WTC11 (cell line): ENCODE measurements around the gene SMARCE1. TPM values are rescaled to one million over a fixed set of nuclear protein-coding genes. Genes with fewer than 3 reads are reported as not detected.

Source experiments
- ATAC-seq: fragments of 200-7000 bp; cut with Tn5 transposase; 2 replicates; pipeline ENCODE4 v1.10.0; 2021; ENCODE audit warnings: mild to moderate bottlenecking, moderate library complexity
- CTCF ChIA-PET: fragments of 300-600 bp; sonication (Branson Sonifier 250); formaldehyde crosslinking; loops from one replicate; lab custom pipeline; 2021; ENCODE audit warnings: antibody characterized with exemption; lab: Charles Lee
- POLR2A ChIA-PET: fragments of 350-600 bp; sonication (Branson Sonifier 250); formaldehyde crosslinking; loops from one replicate; lab custom pipeline; 2021; ENCODE audit warnings: antibody characterized with exemption; lab: Charles Lee
- DNase-seq: peaks from one replicate; pipeline ENCODE4 v3.0.0; 2021; ENCODE audit warnings: low spot score
- H3K27ac Mint-ChIP-seq: 2 replicates; pipeline ENCODE4 v1.8.0; 2021; ENCODE audit warnings: mixed read lengths
- H3K27me3 Mint-ChIP-seq: 2 replicates; pipeline ENCODE4 v1.8.0; 2021; ENCODE audit warnings: low read depth, mild to moderate bottlenecking, moderate library complexity, mixed read lengths
- H3K36me3 Mint-ChIP-seq: 2 replicates; pipeline ENCODE4 v1.8.0; 2021; ENCODE audit warnings: mixed read lengths
- H3K4me1 Mint-ChIP-seq: 2 replicates; pipeline ENCODE4 v1.8.0; 2022; ENCODE audit warnings: mixed read lengths
- H3K4me3 Mint-ChIP-seq: 2 replicates; pipeline ENCODE4 v1.8.0; 2021; ENCODE audit warnings: mild to moderate bottlenecking, moderate library complexity, mixed read lengths
- H3K9me3 Mint-ChIP-seq: 2 replicates; pipeline ENCODE4 v1.8.0; 2021; ENCODE audit warnings: mixed read lengths
- CREB1 ChIP-seq: sonication (generic); formaldehyde crosslinking; IDR thresholded peaks from 2 replicates; pipeline ENCODE4 v1.8.0; 2023; ENCODE audit warnings: mild to moderate bottlenecking, missing genetic modification reagents
- FOXK1 ChIP-seq: sonication (generic); formaldehyde crosslinking; IDR thresholded peaks from 2 replicates; pipeline ENCODE4 v1.8.0; 2022; ENCODE audit warnings: mild to moderate bottlenecking, moderate library complexity, missing genetic modification reagents
- NR2C2 ChIP-seq: sonication (generic); formaldehyde crosslinking; IDR thresholded peaks from 2 replicates; pipeline ENCODE4 v1.8.0; 2022; ENCODE audit warnings: mild to moderate bottlenecking, missing genetic modification reagents
- PRRX2 ChIP-seq: fragments of 250-450 bp; sonication (Bioruptor Pico); IDR thresholded peaks from 2 replicates; pipeline ENCODE4 v1.8.0; 2021; ENCODE audit warnings: mild to moderate bottlenecking
- SMAD4 ChIP-seq: sonication (generic); formaldehyde crosslinking; IDR thresholded peaks from 2 replicates; pipeline ENCODE4 v1.8.0; 2022; ENCODE audit warnings: mild to moderate bottlenecking, missing genetic modification reagents
- TCF7 ChIP-seq: sonication (generic); formaldehyde crosslinking; IDR thresholded peaks from 2 replicates; pipeline ENCODE4 v1.8.0; 2022; ENCODE audit warnings: mild to moderate bottlenecking, low read depth, missing genetic modification reagents, moderate library complexity
- TEAD4 ChIP-seq: sonication (generic); formaldehyde crosslinking; IDR thresholded peaks from 2 replicates; pipeline ENCODE4 v1.8.0; 2022; ENCODE audit warnings: mild to moderate bottlenecking, missing genetic modification reagents
- ZNF232 ChIP-seq: sonication (generic); formaldehyde crosslinking; IDR thresholded peaks from 2 replicates; pipeline ENCODE4 v1.8.0; 2022; ENCODE audit warnings: mild to moderate bottlenecking, missing genetic modification reagents
- ZNF423 ChIP-seq: fragments of 250-450 bp; sonication (Bioruptor Pico); IDR thresholded peaks from 2 replicates; pipeline ENCODE4 v2.1.2; 2022; ENCODE audit warnings: mild to moderate bottlenecking, moderate library complexity
- total RNA-seq: library from RNA; stranded (reverse); gene quantifications from 3 replicates; pipeline ENCODE4 v1.2.3, GENCODE V29; 2021
- TF ChIP-seq, protein P1 (sequence below): sonication (generic); formaldehyde crosslinking; IDR thresholded peaks from 2 replicates; pipeline ENCODE4 v1.8.0; 2022; ENCODE audit warnings: mild to moderate bottlenecking, missing genetic modification reagents
- TF ChIP-seq, protein P2 (sequence below): sonication (generic); formaldehyde crosslinking; IDR thresholded peaks from 2 replicates; pipeline ENCODE4 v1.8.0; 2022; ENCODE audit warnings: mild to moderate bottlenecking, missing genetic modification reagents
- TF ChIP-seq, protein P3 (sequence below): sonication (generic); formaldehyde crosslinking; IDR thresholded peaks from 2 replicates; pipeline ENCODE4 v1.8.1; 2023; ENCODE audit warnings: mild to moderate bottlenecking, missing genetic modification reagents
- TF ChIP-seq, protein P4 (sequence below): sonication (generic); formaldehyde crosslinking; conservative IDR thresholded peaks from 2 replicates; pipeline ENCODE4 v1.8.1; 2022; ENCODE audit warnings: mild to moderate bottlenecking, missing genetic modification reagents
- TF ChIP-seq, protein P5 (sequence below): sonication (generic); formaldehyde crosslinking; IDR thresholded peaks from 2 replicates; pipeline ENCODE4 v1.8.0; 2023; ENCODE audit warnings: missing genetic modification reagents, mild to moderate bottlenecking, borderline replicate concordance
- TF ChIP-seq, protein P6 (sequence below): fragments of 200-600 bp; IDR thresholded peaks from 2 replicates; pipeline ENCODE4 v1.8.0; 2022; ENCODE audit warnings: antibody characterized with exemption
- TF ChIP-seq, protein P7 (sequence below): sonication (generic); formaldehyde crosslinking; IDR thresholded peaks from 2 replicates; pipeline ENCODE4 v1.8.1; 2023; ENCODE audit warnings: mild to moderate bottlenecking, missing genetic modification reagents, moderate library complexity
- TF ChIP-seq, protein P8 (sequence below): fragments of 250-450 bp; sonication (Bioruptor Pico); IDR thresholded peaks from 2 replicates; pipeline ENCODE4 v1.9.0; 2021; ENCODE audit warnings: mild to moderate bottlenecking, borderline replicate concordance

Gene SMARCE1
- total RNA-seq, 1 experiment from 2014 or later, result 109 TPM

DNA sequence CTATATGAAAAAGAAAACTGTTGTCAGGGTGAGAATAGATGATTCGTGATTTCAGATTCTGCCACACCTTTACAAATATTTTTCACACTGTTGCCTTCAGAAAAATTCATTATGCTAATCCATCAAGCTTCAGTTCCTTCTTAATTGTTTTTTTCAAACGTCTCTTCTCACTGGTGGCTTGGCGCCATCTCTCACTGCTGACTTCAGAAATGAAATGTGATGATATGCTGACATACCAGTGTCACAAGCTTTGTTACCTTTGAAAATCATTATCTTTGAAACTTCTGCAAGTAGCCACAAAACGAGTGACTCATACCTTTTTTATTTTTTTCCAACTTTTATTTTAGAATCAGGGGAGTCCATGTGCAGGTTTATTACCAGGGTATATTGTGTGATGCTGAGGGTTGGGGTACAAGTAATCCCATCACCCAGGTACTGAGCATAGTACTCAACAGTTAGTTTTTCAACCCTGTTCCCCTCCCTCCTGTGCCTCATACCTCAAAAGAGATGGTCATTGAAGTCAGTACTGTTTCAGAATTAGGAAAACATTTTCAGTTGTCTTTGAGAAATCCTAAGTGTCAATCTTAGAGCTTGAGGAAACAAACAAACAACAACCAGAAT, 31.4 kb upstream of the SMARCE1 start (continued):
- TF ChIP-seq, protein P1, sequence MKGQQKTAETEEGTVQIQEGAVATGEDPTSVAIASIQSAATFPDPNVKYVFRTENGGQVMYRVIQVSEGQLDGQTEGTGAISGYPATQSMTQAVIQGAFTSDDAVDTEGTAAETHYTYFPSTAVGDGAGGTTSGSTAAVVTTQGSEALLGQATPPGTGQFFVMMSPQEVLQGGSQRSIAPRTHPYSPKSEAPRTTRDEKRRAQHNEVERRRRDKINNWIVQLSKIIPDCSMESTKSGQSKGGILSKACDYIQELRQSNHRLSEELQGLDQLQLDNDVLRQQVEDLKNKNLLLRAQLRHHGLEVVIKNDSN, result no peak
- no peak for TF ChIP-seq FOXK1 (CRISPR knock-in tag)
- no peak for TF ChIP-seq TCF7

DNA sequence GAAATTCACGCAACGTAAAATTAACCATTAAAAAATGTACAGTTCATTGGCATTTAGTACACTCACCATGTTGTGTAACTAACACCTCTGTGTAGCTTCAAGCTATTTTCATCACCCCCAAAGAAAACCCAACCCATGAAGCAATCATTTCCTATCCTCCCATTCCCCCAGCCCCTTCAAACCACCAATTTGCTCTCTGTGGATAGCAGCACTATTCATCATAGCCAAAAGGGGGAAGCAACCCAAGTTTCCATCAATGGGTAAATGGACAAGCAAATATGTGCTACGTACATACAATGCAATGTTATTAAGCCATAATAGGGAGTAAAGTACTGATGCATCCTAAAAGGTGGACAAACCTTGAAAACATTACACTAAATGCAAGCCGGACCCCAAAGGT, 28.3 kb upstream of the SMARCE1 start:
- no peak overlapping the region for H3K4me3 Mint-ChIP-seq
- H3K27me3 Mint-ChIP-seq, result no peaks in the 10 kb centered on the region; the same call in 1 of the 2 replicates
- no peaks in the 10 kb centered on the region for H3K36me3 Mint-ChIP-seq
- ChIA-PET POLR2A (interaction anchor here (0.6 kb wide), 1 partner anchor 278 kb away, joined by 4 read pairs; no protein-coding TSS in a partner anchor), CTCF (no interaction called here)
- H3K27ac Mint-ChIP-seq, result no peak overlapping the region
- peaks cover 6% of the 10 kb centered on the region for H3K4me1 Mint-ChIP-seq
- TF ChIP-seq SMAD4 (CRISPR knock-in tag) (no peak), ZNF423 (CRISPR knock-in tag) (no peak)
- TF ChIP-seq, protein P2, sequence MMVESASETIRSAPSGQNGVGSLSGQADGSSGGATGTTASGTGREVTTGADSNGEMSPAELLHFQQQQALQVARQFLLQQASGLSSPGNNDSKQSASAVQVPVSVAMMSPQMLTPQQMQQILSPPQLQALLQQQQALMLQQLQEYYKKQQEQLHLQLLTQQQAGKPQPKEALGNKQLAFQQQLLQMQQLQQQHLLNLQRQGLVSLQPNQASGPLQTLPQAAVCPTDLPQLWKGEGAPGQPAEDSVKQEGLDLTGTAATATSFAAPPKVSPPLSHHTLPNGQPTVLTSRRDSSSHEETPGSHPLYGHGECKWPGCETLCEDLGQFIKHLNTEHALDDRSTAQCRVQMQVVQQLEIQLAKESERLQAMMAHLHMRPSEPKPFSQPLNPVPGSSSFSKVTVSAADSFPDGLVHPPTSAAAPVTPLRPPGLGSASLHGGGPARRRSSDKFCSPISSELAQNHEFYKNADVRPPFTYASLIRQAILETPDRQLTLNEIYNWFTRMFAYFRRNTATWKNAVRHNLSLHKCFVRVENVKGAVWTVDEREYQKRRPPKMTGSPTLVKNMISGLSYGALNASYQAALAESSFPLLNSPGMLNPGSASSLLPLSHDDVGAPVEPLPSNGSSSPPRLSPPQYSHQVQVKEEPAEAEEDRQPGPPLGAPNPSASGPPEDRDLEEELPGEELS (CRISPR knock-in tag), result no peak
- no peak for ATAC-seq
- H3K9me3 Mint-ChIP-seq, result no peaks in the 10 kb centered on the region
- DNase-seq, result no peak

DNA sequence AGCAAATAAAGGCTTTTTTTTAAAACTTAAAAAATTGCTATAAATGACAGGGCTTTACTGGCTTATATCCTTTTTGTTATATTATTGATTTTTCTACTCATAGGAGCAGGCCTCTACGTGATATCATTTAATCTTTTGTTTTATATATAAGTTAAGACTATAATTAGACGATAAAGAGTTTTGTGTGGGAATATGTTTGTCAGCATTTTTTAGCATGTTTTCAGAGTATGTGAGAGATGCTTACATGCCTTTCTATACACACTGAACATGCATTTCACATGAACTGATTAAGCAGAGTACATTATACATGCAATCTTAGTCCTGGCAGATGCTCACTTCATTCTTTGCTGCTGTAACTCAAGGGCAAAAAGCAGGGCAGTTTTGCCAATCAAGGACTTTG, 25.0 kb upstream of the SMARCE1 start:
- H3K27me3 Mint-ChIP-seq, result no peaks in the 10 kb centered on the region; the same call in 1 of the 2 replicates
- H3K9me3 Mint-ChIP-seq, result no peaks in the 10 kb centered on the region
- no peak overlapping the region for H3K4me3 Mint-ChIP-seq
- DNase-seq (no peak), ATAC-seq (no peak)
- H3K27ac Mint-ChIP-seq, result no peak overlapping the region
- H3K4me1 Mint-ChIP-seq, result peaks cover 9% of the 10 kb centered on the region
- H3K36me3 Mint-ChIP-seq, result no peaks in the 10 kb centered on the region
- ChIA-PET CTCF (no interaction called here), POLR2A (no interaction called here)
- TF ChIP-seq TEAD4 (CRISPR knock-in tag) (no peak), PRRX2 (CRISPR knock-in tag) (no peak), ZNF232 (CRISPR knock-in tag) (no peak), NR2C2 (CRISPR knock-in tag) (no peak), CREB1 (no peak)
- TF ChIP-seq, protein P3, sequence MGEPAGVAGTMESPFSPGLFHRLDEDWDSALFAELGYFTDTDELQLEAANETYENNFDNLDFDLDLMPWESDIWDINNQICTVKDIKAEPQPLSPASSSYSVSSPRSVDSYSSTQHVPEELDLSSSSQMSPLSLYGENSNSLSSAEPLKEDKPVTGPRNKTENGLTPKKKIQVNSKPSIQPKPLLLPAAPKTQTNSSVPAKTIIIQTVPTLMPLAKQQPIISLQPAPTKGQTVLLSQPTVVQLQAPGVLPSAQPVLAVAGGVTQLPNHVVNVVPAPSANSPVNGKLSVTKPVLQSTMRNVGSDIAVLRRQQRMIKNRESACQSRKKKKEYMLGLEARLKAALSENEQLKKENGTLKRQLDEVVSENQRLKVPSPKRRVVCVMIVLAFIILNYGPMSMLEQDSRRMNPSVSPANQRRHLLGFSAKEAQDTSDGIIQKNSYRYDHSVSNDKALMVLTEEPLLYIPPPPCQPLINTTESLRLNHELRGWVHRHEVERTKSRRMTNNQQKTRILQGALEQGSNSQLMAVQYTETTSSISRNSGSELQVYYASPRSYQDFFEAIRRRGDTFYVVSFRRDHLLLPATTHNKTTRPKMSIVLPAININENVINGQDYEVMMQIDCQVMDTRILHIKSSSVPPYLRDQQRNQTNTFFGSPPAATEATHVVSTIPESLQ (CRISPR knock-in tag), result no peak
- TF ChIP-seq, protein P4, sequence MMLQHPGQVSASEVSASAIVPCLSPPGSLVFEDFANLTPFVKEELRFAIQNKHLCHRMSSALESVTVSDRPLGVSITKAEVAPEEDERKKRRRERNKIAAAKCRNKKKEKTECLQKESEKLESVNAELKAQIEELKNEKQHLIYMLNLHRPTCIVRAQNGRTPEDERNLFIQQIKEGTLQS (CRISPR knock-in tag), result no peak
- TF ChIP-seq, protein P5, sequence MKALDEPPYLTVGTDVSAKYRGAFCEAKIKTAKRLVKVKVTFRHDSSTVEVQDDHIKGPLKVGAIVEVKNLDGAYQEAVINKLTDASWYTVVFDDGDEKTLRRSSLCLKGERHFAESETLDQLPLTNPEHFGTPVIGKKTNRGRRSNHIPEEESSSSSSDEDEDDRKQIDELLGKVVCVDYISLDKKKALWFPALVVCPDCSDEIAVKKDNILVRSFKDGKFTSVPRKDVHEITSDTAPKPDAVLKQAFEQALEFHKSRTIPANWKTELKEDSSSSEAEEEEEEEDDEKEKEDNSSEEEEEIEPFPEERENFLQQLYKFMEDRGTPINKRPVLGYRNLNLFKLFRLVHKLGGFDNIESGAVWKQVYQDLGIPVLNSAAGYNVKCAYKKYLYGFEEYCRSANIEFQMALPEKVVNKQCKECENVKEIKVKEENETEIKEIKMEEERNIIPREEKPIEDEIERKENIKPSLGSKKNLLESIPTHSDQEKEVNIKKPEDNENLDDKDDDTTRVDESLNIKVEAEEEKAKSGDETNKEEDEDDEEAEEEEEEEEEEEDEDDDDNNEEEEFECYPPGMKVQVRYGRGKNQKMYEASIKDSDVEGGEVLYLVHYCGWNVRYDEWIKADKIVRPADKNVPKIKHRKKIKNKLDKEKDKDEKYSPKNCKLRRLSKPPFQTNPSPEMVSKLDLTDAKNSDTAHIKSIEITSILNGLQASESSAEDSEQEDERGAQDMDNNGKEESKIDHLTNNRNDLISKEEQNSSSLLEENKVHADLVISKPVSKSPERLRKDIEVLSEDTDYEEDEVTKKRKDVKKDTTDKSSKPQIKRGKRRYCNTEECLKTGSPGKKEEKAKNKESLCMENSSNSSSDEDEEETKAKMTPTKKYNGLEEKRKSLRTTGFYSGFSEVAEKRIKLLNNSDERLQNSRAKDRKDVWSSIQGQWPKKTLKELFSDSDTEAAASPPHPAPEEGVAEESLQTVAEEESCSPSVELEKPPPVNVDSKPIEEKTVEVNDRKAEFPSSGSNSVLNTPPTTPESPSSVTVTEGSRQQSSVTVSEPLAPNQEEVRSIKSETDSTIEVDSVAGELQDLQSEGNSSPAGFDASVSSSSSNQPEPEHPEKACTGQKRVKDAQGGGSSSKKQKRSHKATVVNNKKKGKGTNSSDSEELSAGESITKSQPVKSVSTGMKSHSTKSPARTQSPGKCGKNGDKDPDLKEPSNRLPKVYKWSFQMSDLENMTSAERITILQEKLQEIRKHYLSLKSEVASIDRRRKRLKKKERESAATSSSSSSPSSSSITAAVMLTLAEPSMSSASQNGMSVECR (CRISPR knock-in tag), result no peak
- TF ChIP-seq, protein P6, sequence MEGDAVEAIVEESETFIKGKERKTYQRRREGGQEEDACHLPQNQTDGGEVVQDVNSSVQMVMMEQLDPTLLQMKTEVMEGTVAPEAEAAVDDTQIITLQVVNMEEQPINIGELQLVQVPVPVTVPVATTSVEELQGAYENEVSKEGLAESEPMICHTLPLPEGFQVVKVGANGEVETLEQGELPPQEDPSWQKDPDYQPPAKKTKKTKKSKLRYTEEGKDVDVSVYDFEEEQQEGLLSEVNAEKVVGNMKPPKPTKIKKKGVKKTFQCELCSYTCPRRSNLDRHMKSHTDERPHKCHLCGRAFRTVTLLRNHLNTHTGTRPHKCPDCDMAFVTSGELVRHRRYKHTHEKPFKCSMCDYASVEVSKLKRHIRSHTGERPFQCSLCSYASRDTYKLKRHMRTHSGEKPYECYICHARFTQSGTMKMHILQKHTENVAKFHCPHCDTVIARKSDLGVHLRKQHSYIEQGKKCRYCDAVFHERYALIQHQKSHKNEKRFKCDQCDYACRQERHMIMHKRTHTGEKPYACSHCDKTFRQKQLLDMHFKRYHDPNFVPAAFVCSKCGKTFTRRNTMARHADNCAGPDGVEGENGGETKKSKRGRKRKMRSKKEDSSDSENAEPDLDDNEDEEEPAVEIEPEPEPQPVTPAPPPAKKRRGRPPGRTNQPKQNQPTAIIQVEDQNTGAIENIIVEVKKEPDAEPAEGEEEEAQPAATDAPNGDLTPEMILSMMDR, result no peak
- TF ChIP-seq, protein P7, sequence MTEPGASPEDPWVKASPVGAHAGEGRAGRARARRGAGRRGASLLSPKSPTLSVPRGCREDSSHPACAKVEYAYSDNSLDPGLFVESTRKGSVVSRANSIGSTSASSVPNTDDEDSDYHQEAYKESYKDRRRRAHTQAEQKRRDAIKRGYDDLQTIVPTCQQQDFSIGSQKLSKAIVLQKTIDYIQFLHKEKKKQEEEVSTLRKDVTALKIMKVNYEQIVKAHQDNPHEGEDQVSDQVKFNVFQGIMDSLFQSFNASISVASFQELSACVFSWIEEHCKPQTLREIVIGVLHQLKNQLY, result no peak
- TF ChIP-seq, protein P8, sequence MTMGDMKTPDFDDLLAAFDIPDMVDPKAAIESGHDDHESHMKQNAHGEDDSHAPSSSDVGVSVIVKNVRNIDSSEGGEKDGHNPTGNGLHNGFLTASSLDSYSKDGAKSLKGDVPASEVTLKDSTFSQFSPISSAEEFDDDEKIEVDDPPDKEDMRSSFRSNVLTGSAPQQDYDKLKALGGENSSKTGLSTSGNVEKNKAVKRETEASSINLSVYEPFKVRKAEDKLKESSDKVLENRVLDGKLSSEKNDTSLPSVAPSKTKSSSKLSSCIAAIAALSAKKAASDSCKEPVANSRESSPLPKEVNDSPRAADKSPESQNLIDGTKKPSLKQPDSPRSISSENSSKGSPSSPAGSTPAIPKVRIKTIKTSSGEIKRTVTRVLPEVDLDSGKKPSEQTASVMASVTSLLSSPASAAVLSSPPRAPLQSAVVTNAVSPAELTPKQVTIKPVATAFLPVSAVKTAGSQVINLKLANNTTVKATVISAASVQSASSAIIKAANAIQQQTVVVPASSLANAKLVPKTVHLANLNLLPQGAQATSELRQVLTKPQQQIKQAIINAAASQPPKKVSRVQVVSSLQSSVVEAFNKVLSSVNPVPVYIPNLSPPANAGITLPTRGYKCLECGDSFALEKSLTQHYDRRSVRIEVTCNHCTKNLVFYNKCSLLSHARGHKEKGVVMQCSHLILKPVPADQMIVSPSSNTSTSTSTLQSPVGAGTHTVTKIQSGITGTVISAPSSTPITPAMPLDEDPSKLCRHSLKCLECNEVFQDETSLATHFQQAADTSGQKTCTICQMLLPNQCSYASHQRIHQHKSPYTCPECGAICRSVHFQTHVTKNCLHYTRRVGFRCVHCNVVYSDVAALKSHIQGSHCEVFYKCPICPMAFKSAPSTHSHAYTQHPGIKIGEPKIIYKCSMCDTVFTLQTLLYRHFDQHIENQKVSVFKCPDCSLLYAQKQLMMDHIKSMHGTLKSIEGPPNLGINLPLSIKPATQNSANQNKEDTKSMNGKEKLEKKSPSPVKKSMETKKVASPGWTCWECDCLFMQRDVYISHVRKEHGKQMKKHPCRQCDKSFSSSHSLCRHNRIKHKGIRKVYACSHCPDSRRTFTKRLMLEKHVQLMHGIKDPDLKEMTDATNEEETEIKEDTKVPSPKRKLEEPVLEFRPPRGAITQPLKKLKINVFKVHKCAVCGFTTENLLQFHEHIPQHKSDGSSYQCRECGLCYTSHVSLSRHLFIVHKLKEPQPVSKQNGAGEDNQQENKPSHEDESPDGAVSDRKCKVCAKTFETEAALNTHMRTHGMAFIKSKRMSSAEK (CRISPR knock-in tag), result no peak
